BLaER1 (cell line): ENCODE results near the gene ZNF318.

ENCODE experiments used
- H3K27ac ChIP-seq: shearing (Covaris generic); formaldehyde crosslinking; 2 replicates; pipeline ENCODE4 v1.8.1; 2022
- H3K27me3 ChIP-seq: shearing (Covaris generic); formaldehyde crosslinking; 2 replicates; pipeline ENCODE4 v1.8.1; 2022
- H3K36me3 ChIP-seq: shearing (Covaris generic); formaldehyde crosslinking; 2 replicates; pipeline ENCODE4 v1.8.1; 2022
- H3K4me1 ChIP-seq: shearing (Covaris generic); formaldehyde crosslinking; 2 replicates; pipeline ENCODE4 v1.8.1; 2022
- H3K4me2 ChIP-seq: shearing (Covaris generic); formaldehyde crosslinking; 2 replicates; pipeline ENCODE4 v1.8.1; 2022
- H3K4me3 ChIP-seq: shearing (Covaris generic); formaldehyde crosslinking; 2 replicates; pipeline ENCODE4 v1.8.1; 2022
- H3K9ac ChIP-seq: shearing (Covaris generic); formaldehyde crosslinking; 2 replicates; pipeline ENCODE4 v1.8.1; 2022
- H3K9me3 ChIP-seq: shearing (Covaris generic); formaldehyde crosslinking; 2 replicates; pipeline ENCODE4 v1.8.1; 2022
- H4K20me1 ChIP-seq: shearing (Covaris generic); formaldehyde crosslinking; 2 replicates; pipeline ENCODE4 v1.8.1; 2022
- Cebpa-rat ChIP-seq: shearing (Covaris generic); IDR thresholded peaks from 2 replicates; pipeline ENCODE4 v1.8.1; 2022

Gene ZNF318

GRCh38 chr6:43302126-43302525, 67.3 kb downstream of the ZNF318 start:
- no peak overlapping the region for H3K9ac ChIP-seq
- no peaks in the 10 kb centered on the region for H3K4me1 ChIP-seq
- no peaks in the 10 kb centered on the region for H3K36me3 ChIP-seq
- H3K9me3 ChIP-seq: no peaks in the 10 kb centered on the region
- no peak overlapping the region for H3K27ac ChIP-seq
- no peak for TF ChIP-seq Cebpa-rat
- H3K4me3 ChIP-seq: no peak overlapping the region
- H4K20me1 ChIP-seq: no peaks in the 10 kb centered on the region
- H3K4me2 ChIP-seq: no peak overlapping the region
- H3K27me3 ChIP-seq: no peaks in the 10 kb centered on the region

- Histone ChIP-seq H3K9ac (no peak overlapping the region), H3K4me1 (no peaks in the 10 kb centered on the region), H3K4me2 (no peak overlapping the region), H3K36me3 (no peaks in the 10 kb centered on the region), H3K4me3 (no peak overlapping the region), H3K27ac (no peak overlapping the region), H3K27me3 (no peaks in the 10 kb centered on the region), H4K20me1 (no peaks in the 10 kb centered on the region), H3K9me3 (no peaks in the 10 kb centered on the region)
- TF ChIP-seq Cebpa-rat: no peak
Measured at GRCh38 chr6:43301081-43301870, 68.2 kb downstream of the ZNF318 start.

- H3K4me3 ChIP-seq: no peak overlapping the region
- H3K4me2 ChIP-seq: no peak overlapping the region
- H3K4me1 ChIP-seq: no peaks in the 10 kb centered on the region
- no peaks in the 10 kb centered on the region for H3K36me3 ChIP-seq
- H4K20me1 ChIP-seq: no peaks in the 10 kb centered on the region
- TF ChIP-seq Cebpa-rat: no peak
- H3K9ac ChIP-seq: no peak overlapping the region
- H3K27me3 ChIP-seq: no peaks in the 10 kb centered on the region
- no peak overlapping the region for H3K27ac ChIP-seq
- no peaks in the 10 kb centered on the region for H3K9me3 ChIP-seq
Measured at GRCh38 chr6:43299338-43300293, 69.8 kb downstream of the ZNF318 start.

GRCh38 chr6:43298565-43299337, 70.7 kb downstream of the ZNF318 start:
- Histone ChIP-seq H3K9me3 (no peaks in the 10 kb centered on the region), H3K9ac (no peak overlapping the region), H3K27ac (no peak overlapping the region)

GRCh38 chr6:43297644-43298564, 71.5 kb downstream of the ZNF318 start, which contains the start of gene SLC22A7:
Gene SLC22A7, plus strand, starts transcription at chr6:43298260. Its CDS starts 99 bp downstream, at chr6:43298359.
- Histone ChIP-seq H3K4me2 (no peak within 1 kb of the TSS), H3K27me3 (no peaks in the 10 kb centered on the region), H3K27ac (no peak within 1 kb of the TSS), H3K4me1 (no peaks in the 10 kb centered on the region), H3K4me3 (no peak within 1 kb of the TSS), H3K9ac (no peak within 1 kb of the TSS), H3K36me3 (no peaks in the 10 kb centered on the region), H3K9me3 (no peaks in the 10 kb centered on the region), H4K20me1 (no peaks in the 10 kb centered on the region)
- TF ChIP-seq Cebpa-rat: no peak

More at GRCh38 chr6:43298565-43299337, 70.7 kb downstream of the ZNF318 start:
- Histone ChIP-seq H3K4me1 (no peaks in the 10 kb centered on the region), H3K36me3 (no peaks in the 10 kb centered on the region), H3K4me3 (no peak overlapping the region), H4K20me1 (no peaks in the 10 kb centered on the region), H3K27me3 (no peaks in the 10 kb centered on the region), H3K4me2 (no peak overlapping the region)
- TF ChIP-seq Cebpa-rat: no peak

GRCh38 chr6:43296780-43297497, 72.5 kb downstream of the ZNF318 start:
- H3K9ac ChIP-seq: no peak overlapping the region
- H3K27me3 ChIP-seq: no peaks in the 10 kb centered on the region
- no peak overlapping the region for H3K27ac ChIP-seq

GRCh38 chr6:43295456-43295855, 74.0 kb downstream of the ZNF318 start:
- no peaks in the 10 kb centered on the region for H3K36me3 ChIP-seq
- no peak overlapping the region for H3K27ac ChIP-seq
- no peak for TF ChIP-seq Cebpa-rat
- no peak overlapping the region for H3K9ac ChIP-seq
- no peak overlapping the region for H3K4me2 ChIP-seq
- no peaks in the 10 kb centered on the region for H3K9me3 ChIP-seq
- no peaks in the 10 kb centered on the region for H3K27me3 ChIP-seq
- H4K20me1 ChIP-seq: no peaks in the 10 kb centered on the region
- no peak overlapping the region for H3K4me3 ChIP-seq
- no peaks in the 10 kb centered on the region for H3K4me1 ChIP-seq

More at GRCh38 chr6:43296780-43297497, 72.5 kb downstream of the ZNF318 start:
- Histone ChIP-seq H4K20me1 (no peaks in the 10 kb centered on the region), H3K9me3 (no peaks in the 10 kb centered on the region), H3K4me3 (no peak overlapping the region), H3K4me2 (no peak overlapping the region), H3K4me1 (no peaks in the 10 kb centered on the region), H3K36me3 (no peaks in the 10 kb centered on the region)
- TF ChIP-seq Cebpa-rat: no peak

- Histone ChIP-seq H3K9me3 (no peaks in the 10 kb centered on the region), H3K27ac (no peak overlapping the region), H4K20me1 (no peaks in the 10 kb centered on the region), H3K36me3 (no peaks in the 10 kb centered on the region), H3K9ac (no peak overlapping the region), H3K4me2 (no peak overlapping the region), H3K27me3 (no peaks in the 10 kb centered on the region), H3K4me3 (no peak overlapping the region), H3K4me1 (no peaks in the 10 kb centered on the region)
- TF ChIP-seq Cebpa-rat: no peak
Measured at GRCh38 chr6:43294536-43294935, 74.9 kb downstream of the ZNF318 start.
